ENCODE results near the gene SLC29A1.
A peak's percentile ranks its signal among the peaks of the same experiment; 100 is the strongest.

The SLC29A1 gene

GRCh38 chr6:44219053-44219814, 4.2 kb upstream of the SLC29A1 start:
- Histone ChIP-seq H3K27ac (peak overlapping the region; percentile 57), H2AFZ (ENCODE audit: low read depth) (peak overlapping the region; percentile 58), H3K79me2 (ENCODE audit: insufficient read depth, low read depth) (peaks cover 3% of the 10 kb centered on the region), H4K20me1 (ENCODE audit: insufficient read depth) (no peaks in the 10 kb centered on the region), H3K4me2 (peak overlapping the region; percentile 93), H3K27me3 (ENCODE audit: insufficient read depth, low read depth) (no peaks in the 10 kb centered on the region), H3K9ac (peak overlapping the region; percentile 61), H3K36me3 (ENCODE audit: insufficient read depth) (no peaks in the 10 kb centered on the region), H3K4me3 (IDR thresholded peaks at IDR 0.05; ENCODE audit: insufficient read depth, low read depth, low read length) (no peak overlapping the region), H3K4me1 (ENCODE audit: low read depth, poor library complexity, severe bottlenecking) (peaks cover 53% of the 10 kb centered on the region)
- no peak for TF ChIP-seq CTCF (conservative IDR thresholded peaks at IDR 0.05; ENCODE audit: low read depth, low read length)

GRCh38 chr6:44219815-44220784, 3.3 kb upstream of the SLC29A1 start:
- Histone ChIP-seq H3K4me2 (peak overlapping the region; percentile 71), H3K27ac (peak overlapping the region; percentile 45), H3K79me2 (ENCODE audit: insufficient read depth, low read depth) (peaks cover 12% of the 10 kb centered on the region), H3K4me1 (ENCODE audit: low read depth, poor library complexity, severe bottlenecking) (peaks cover 57% of the 10 kb centered on the region), H3K9ac (peak overlapping the region; percentile 12; the same call in 1 of the 2 replicates), H3K4me3 (IDR thresholded peaks at IDR 0.05; ENCODE audit: insufficient read depth, low read depth, low read length) (no peak overlapping the region), H3K36me3 (ENCODE audit: insufficient read depth) (no peaks in the 10 kb centered on the region), H3K27me3 (ENCODE audit: insufficient read depth, low read depth) (no peaks in the 10 kb centered on the region), H4K20me1 (ENCODE audit: insufficient read depth) (no peaks in the 10 kb centered on the region), H2AFZ (ENCODE audit: low read depth) (no peak overlapping the region)
- no peak for TF ChIP-seq CTCF (conservative IDR thresholded peaks at IDR 0.05; ENCODE audit: low read depth, low read length)

- H3K4me1 ChIP-seq (ENCODE audit: low read depth, poor library complexity, severe bottlenecking): peaks cover 65% of the 10 kb centered on the region
- H3K4me3 ChIP-seq (IDR thresholded peaks at IDR 0.05; ENCODE audit: insufficient read depth, low read depth, low read length): no peak overlapping the region
- H2AFZ ChIP-seq (ENCODE audit: low read depth): peak overlapping the region; percentile 47; the same call in 1 of the 2 replicates
- H3K79me2 ChIP-seq (ENCODE audit: insufficient read depth, low read depth): peaks cover 20% of the 10 kb centered on the region
- H3K9ac ChIP-seq: peak overlapping the region; percentile 18; the same call in 1 of the 2 replicates
- H3K27ac ChIP-seq: peak overlapping the region; percentile 69
- H4K20me1 ChIP-seq (ENCODE audit: insufficient read depth): peaks cover 5% of the 10 kb centered on the region; the same call in 1 of the 2 replicates
- H3K27me3 ChIP-seq (ENCODE audit: insufficient read depth, low read depth): no peaks in the 10 kb centered on the region
- no peaks in the 10 kb centered on the region for H3K36me3 ChIP-seq (ENCODE audit: insufficient read depth)
- no peak for TF ChIP-seq CTCF (conservative IDR thresholded peaks at IDR 0.05; ENCODE audit: low read depth, low read length)
- peak overlapping the region; percentile 51 for H3K4me2 ChIP-seq
These were observed 2.5 kb upstream of the SLC29A1 start for GRCh38 chr6:44220913-44221290.

GRCh38 chr6:44221291-44221960, 2.0 kb upstream of the SLC29A1 start:
- Histone ChIP-seq H3K36me3 (ENCODE audit: insufficient read depth) (no peaks in the 10 kb centered on the region), H3K27me3 (ENCODE audit: insufficient read depth, low read depth) (no peaks in the 10 kb centered on the region), H2AFZ (ENCODE audit: low read depth) (peak overlapping the region; percentile 47), H3K27ac (peak overlapping the region; percentile 69), H3K4me1 (ENCODE audit: low read depth, poor library complexity, severe bottlenecking) (peaks cover 70% of the 10 kb centered on the region), H3K4me2 (peak overlapping the region; percentile 51), H3K9ac (peak overlapping the region; percentile 18; the same call in 1 of the 2 replicates), H4K20me1 (ENCODE audit: insufficient read depth) (peaks cover 8% of the 10 kb centered on the region; the same call in 1 of the 2 replicates), H3K79me2 (ENCODE audit: insufficient read depth, low read depth) (peaks cover 25% of the 10 kb centered on the region), H3K4me3 (IDR thresholded peaks at IDR 0.05; ENCODE audit: insufficient read depth, low read depth, low read length) (no peak overlapping the region)
- peak; percentile 82 for TF ChIP-seq CTCF (conservative IDR thresholded peaks at IDR 0.05; ENCODE audit: low read depth, low read length)

All from KMS-11 (cell line).